Neutrophil (primary cell): ENCODE measurements around the gene ADCY5.
"Not testable (repeated sequence)": the region's sequence is repeated elsewhere in the genome, so short reads cannot be mapped to it uniquely, and the experiment has no call there.

ENCODE experiments used
- H3K27ac ChIP-seq: fragments of 200-600 bp; sonication (generic); 2 replicates; pipeline ENCODE4 v1.5.1; 2016; ENCODE audit warnings: mild to moderate bottlenecking, moderate library complexity
- H3K27me3 ChIP-seq: fragments of 200-600 bp; sonication (generic); 2 replicates; pipeline ENCODE4 v1.6.0; 2016; ENCODE audit warnings: mild to moderate bottlenecking
- H3K36me3 ChIP-seq: fragments of 200-600 bp; sonication (generic); 2 replicates; pipeline ENCODE4 v1.5.1; 2017
- H3K4me1 ChIP-seq, 2 experiments: fragments of 200-600 bp in 1 of 2; sonication (generic) in 1 of 2; 1 replicate in 1 of 2; 2 replicates in 1 of 2; pipeline versions ENCODE4 v1.5.1 to v1.6.1; 2013 to 2016; ENCODE audit warnings: low read depth in 1 of 2, low read length in 1 of 2, mild to moderate bottlenecking in 1 of 2, moderate library complexity in 1 of 2; ENCODE audit not compliant: control insufficient read depth in 1 of 2, insufficient read depth in 1 of 2
- H3K4me3 ChIP-seq, 2 experiments: fragments of 200-600 bp in 1 of 2; sonication (generic) in 1 of 2; 1 replicate in 1 of 2; 2 replicates in 1 of 2; pipeline ENCODE4 v1.5.1; 2013 to 2016; ENCODE audit warnings: low read depth in 1 of 2, low read length in 1 of 2, mild to moderate bottlenecking in 1 of 2, moderate library complexity in 1 of 2
- H3K9me3 ChIP-seq: fragments of 200-600 bp; sonication (generic); 2 replicates; pipeline ENCODE4 v1.5.1; 2016
- CTCF ChIP-seq: fragments of 200-600 bp; sonication (generic); IDR thresholded peaks from 2 replicates; pipeline ENCODE4 v1.5.1; 2016; ENCODE audit warnings: antibody characterized with exemption

ADCY5 gene

GRCh38 chr3:123448536-123449101 lies at the start of gene ADCY5:
ADCY5 (minus strand) TSS chr3:123449090; CDS start chr3:123448545, 545 bp downstream.
- Histone ChIP-seq H3K4me3 (peak within 1 kb of the TSS; percentile 29 to 54), H3K9me3 (no peaks in the 10 kb centered on the region), H3K27ac (no peak within 1 kb of the TSS), H3K4me1 (peaks cover 12 to 14% of the 10 kb centered on the region in 2 experiments), H3K27me3 (peaks cover 100% of the 10 kb centered on the region), H3K36me3 (no peaks in the 10 kb centered on the region)
- no peak for TF ChIP-seq CTCF

DNA sequence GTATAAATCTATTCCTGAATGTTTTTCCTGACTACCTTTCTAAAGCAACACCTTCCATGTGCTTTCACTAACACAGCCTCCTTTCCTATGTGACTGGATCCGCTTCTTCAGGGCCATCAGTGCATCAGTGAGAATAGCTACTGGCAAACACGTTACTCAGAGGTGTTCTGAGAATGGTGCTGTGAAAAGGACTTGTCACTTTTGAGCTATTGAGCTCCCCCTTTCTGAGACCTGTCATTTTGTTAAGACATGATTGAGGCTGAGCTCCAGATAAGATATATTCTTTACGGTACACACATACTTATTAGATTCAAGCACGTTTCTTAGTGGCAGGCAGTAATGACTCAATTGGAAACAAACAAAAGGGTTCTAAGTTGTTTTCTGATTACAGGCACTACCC lies 45.0 kb upstream of the ADCY5 start:
- TF ChIP-seq CTCF, result no peak
- no peaks in the 10 kb centered on the region for H3K9me3 ChIP-seq
- H3K4me1 ChIP-seq, result no peaks in the 10 kb centered on the region
- H3K27ac ChIP-seq, result no peak overlapping the region
- no peaks in the 10 kb centered on the region for H3K27me3 ChIP-seq
- peaks cover 18% of the 10 kb centered on the region for H3K36me3 ChIP-seq
- H3K4me3 ChIP-seq, result no peak overlapping the region

DNA sequence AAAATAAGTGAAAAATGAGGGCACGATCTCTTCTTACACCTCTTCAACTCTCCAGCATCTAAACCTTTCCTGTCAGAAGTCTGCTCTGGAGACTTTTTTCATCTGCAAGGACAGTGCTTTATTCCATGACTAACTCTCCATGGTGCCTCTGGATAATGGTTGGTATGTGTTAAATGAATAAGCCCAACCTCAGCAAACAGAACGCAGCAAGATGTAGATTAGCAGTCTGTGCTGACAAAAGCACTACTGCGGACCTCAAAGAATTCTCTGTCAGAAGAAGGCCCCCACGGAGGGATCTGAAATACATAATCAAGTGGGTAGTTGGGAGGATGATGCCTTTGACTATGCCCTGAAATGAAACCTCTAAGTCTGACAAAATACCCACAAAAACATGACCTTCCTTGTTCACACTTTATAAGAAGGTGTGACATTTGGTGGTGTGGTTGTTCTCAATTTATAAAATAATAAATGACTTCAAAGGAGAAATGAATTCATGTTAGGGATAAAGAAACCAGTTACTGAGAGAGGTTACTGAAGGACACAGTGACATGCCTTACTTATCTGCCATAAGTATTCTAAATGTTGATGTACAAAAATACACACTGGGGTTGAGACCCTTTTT lies 43.2 kb upstream of the ADCY5 start:
- Histone ChIP-seq H3K4me3 (no peak overlapping the region), H3K9me3 (no peaks in the 10 kb centered on the region), H3K4me1 (no peaks in the 10 kb centered on the region), H3K27me3 (peaks cover 8% of the 10 kb centered on the region), H3K27ac (no peak overlapping the region), H3K36me3 (peaks cover 15% of the 10 kb centered on the region)
- no peak for TF ChIP-seq CTCF

- Histone ChIP-seq H3K27ac (no peak overlapping the region), H3K27me3 (peaks cover 8% of the 10 kb centered on the region)
- no peak for TF ChIP-seq CTCF
These were observed 40.6 kb upstream of the ADCY5 start for GRCh38 chr3:123489400-123490004.

DNA sequence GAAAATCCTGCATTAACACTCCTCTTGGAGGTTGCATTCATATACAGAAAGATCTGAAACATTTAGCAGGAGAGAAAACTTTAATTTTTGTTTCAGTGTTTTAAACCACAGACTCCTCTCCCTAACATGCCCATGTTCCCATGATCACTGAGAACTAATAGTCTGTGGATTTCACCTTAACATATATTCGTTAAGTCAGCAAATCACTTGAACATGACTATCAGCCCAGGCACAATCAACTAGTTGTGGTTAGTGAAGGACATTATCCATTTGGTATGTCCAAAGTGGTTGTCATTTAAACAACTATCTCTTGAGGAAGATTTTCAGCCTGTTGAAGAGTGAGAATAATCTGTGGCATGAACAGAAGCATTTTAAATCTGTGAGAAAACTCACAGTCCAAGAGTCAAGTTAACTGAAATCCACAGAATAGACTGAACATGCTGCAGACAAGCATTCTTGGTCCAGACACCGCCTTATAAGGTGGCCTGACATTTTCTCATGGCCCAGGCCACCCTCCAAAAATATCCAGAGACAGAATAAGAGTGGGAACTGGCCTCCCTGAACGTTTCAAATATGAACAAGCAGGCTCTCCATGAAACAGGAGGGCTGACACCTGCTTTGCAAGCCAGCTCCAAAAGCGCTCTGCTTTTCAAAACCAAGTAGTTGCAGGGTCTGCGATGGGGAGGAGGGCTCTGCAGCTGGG lies 39.9 kb upstream of the ADCY5 start:
- H3K9me3 ChIP-seq, result no peaks in the 10 kb centered on the region
- peaks cover 8% of the 10 kb centered on the region for H3K27me3 ChIP-seq
- TF ChIP-seq CTCF, result no peak
- H3K4me1 ChIP-seq, result no peaks in the 10 kb centered on the region
- H3K27ac ChIP-seq, result no peak overlapping the region
- H3K4me3 ChIP-seq, result no peak overlapping the region
- peaks cover 3% of the 10 kb centered on the region for H3K36me3 ChIP-seq

More at GRCh38 chr3:123489400-123490004, 40.6 kb upstream of the ADCY5 start:
- H3K4me1 ChIP-seq, result no peaks in the 10 kb centered on the region
- H3K4me3 ChIP-seq, result no peak overlapping the region
- H3K36me3 ChIP-seq, result peaks cover 9% of the 10 kb centered on the region
- H3K9me3 ChIP-seq, result no peaks in the 10 kb centered on the region

GRCh38 chr3:123487063-123487462 lies 38.2 kb upstream of the ADCY5 start:
- not testable (repeated sequence) for H3K4me1 ChIP-seq, H3K9me3 ChIP-seq, H3K27ac ChIP-seq, H3K36me3 ChIP-seq, H3K27me3 ChIP-seq, H3K4me3 ChIP-seq
